ENCODE data around the gene HADHB.
A peak's percentile ranks its signal among the peaks of the same experiment; 100 is the strongest.
"Not testable (repeated sequence)": the region's sequence is repeated elsewhere in the genome, so short reads cannot be mapped to it uniquely, and the experiment has no call there.

Gene HADHB

DNA sequence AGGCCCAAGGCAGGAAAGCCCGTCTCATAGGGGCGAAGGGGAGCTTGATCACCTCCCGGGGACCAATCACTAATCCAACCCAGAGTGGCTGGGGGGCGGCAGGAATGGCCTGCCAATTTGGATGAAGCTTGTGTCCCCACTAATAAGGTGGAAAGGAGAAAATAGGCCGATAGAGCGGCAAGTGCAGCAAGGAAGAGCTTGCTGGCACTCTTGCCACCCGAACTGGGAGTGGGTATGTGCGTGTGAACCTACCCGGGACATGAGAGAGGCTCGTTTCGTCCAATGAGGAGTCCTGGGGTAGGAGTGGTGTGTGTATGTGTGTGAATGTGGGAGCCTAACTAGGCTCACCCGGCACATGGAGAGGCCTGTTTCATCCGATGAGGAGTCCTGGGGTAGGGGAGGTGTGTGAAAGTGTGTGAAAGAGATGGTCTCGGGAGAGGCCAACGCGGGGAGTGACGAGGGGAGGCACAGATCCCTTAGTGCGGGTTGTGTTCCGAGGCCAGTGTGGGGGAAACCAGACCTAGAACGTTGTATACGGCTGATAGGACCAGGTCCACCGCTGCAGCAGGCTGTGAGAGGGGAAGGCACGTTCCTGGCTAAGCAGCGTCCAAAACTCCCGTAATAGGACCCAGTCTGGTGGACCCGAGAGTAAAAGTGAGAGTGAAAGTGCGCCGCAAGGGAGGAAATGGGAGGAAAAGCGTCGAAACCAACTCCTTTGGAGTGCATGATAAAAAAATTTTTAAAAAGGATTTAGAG is 54.1 kb downstream of the HADHB start:
- DNase-seq, result peak; percentile 58

DNA sequence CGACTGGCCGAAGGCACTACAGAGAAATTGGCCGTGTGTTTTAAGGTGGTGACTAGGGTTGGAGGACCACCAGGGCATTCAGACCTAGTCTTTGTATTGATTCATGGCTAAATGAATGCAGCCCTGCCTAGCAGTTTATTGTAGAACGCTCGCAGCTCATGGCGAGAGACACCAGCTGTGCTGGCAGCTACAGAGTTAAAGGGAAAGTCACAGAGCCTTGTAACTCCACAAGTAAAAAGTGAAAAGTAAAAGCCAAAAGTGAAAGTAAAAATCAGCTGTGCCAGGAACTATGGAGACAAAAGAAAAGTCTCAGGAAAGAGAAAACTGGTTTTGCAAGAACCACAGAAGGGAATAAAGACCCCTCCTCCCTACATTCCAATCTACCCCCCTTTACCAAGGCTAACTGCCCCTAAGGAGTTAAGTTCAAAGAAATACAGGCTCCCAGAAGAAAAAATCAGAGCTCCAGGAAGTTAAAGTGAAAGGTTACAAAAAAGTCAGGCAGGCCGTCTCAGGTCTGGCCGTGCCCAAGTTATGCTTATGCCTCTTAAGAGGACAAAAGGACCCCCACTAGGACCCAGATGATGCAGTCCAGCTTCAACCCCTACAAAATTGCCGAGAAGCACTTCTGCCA is 54.8 kb downstream of the HADHB start:
- DNase-seq, result peak; percentile 29

DNA sequence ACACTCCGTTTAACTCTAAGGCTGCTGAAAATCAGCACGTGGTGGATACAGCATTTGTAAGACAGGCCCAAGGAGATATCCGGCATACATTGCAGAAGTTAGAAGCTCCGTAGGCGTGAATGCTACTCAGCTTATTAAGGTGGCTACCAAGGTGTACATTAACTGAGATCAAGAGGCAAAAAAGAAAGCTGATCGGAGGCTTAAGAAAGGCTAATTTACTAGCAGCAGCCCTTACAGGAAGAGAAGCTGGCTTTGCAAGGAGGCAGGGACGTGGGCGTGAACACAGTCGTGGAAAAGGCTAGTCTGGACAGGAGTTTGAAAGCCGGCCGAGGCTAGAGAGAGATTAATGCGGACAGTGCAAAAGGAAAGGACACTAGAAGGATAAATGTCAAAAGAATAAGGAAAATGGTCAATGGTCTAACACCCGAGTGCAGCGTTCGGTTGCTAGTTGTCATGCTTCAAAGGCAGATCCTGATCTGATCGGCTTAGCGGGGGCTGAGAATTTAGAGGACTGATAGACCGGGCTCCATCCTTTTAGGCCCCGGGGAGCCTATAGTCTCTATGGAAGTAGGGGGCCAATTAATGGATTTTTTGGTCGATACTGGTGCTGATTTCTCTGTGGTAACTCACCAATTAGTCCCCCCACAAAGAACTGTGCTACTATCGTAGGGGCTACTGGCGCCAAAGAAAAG is 55.6 kb downstream of the HADHB start:
- DNase-seq, result peak; percentile 31

DNA sequence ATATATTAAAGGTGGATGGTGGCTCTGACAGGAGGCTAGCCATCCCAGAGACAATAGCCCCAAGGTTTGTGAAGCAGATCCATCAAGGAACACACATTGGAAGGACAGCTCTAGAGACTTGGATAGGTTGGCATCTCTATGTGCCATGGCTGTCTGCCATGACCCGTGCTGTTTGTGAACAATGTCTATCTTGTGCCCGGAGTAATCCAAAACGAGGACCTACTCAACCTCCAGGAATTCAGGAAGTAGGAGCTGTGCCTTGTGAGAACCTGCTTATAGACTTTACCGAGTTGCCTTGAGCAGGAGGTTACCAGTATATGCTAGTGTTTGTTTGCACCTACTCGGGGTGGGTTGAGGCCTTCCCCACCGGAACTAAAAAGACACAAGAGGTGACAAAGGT is 58.1 kb downstream of the HADHB start:
- no peak for DNase-seq

DNA sequence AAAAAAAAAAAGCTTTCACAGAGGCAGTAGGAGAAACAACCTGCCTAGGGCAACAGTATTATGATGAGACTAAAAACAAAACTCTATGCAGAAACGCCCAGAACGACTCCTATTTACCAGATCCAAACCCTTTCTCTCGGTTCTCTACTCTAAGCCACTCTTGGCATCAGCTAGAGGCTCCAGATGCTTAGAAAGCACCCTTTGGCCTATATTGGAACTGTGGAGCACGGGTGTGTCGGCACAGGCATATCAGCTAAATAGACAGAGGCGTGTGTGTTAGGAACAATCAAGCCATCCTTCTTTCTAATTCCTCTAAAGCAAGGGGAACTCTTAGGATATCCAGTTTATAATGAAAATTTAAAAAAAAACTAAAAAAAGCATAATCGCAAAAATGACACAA is 60.4 kb downstream of the HADHB start:
- DNase-seq, result not testable (repeated sequence)

DNA sequence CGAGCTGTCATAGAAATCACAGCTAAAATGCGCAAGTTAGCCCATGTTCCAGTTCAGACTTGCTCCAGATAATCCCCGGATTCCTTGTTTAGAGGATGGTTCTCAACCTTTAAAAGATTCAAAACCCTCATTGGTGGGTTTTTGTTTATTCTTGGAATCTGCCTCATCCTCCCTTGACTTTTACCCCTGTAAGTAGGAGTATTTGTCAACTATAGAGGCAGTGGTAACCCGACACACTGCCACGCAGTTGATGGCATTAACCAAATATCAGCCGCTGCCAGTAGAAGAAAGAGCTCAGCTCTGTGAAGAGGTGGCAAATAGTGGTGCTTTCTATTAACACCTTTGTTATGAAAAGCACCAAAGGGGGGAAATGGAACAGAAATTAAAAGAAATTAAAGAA is 60.8 kb downstream of the HADHB start:
- DNase-seq, result no peak

DNA sequence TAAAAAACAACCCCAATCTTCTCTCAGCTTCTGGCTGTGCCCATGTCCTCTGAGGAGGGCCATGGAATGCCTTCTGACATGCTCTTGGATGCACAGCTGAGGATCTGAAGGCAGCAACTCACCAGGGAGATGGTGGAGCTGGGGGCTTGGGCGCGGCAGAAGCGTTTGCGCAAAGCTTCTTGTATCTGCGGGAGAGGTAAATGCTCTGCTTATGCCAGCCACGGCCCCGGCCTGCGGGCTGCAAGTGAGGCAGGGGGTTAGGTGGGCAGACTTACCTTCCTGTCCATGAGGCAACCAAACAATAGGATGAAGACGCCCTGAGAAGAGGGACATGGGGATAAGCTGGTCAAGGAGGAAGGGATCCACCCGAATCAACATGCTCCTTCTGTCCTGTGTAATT is 65.2 kb downstream of the HADHB start:
- no peak for DNase-seq

- no peak for DNase-seq
Measured at GRCh38 chr2:26312471-26312870, 67.7 kb downstream of the HADHB start.

DNA sequence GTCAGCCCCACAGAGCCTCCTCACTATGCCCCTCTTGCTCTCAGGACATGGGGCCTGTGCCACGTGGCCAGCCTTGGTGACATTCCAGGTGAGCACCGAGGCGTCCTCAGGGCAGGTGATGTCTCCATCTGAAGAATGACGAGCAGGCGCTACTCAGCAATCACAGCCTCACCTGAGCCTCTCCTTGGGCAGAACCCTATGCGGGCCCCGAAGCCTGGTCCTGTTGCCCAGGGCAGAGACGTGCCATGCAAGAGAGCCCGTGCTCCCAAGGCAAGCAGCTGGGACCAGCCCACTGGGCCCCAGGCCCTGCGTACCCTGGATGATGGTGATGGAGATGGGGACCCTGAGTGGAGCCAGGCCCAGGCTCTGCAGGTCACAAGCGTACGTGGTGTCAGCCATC is 68.7 kb downstream of the HADHB start:
- DNase-seq, result no peak

DNA sequence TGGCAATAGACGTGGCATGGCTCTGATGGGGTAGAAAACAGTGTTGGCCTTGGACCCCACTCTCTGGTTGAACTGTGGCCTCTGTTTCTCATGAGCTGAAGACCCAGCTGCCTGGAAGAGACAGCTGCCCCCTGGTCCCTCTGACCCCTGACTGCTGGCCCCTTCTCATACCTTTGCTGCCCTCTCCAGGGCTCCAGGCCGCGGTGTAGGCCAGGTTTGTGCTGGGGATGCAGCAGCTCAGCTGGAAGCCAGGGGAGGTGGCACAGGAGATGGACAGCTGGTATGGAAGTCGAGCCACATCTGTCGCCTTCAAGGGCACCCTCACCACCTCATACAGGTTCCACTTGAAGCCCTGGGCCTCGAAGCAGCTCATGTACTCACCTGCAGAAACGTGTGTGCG is 69.5 kb downstream of the HADHB start:
- no peak for DNase-seq

DNA sequence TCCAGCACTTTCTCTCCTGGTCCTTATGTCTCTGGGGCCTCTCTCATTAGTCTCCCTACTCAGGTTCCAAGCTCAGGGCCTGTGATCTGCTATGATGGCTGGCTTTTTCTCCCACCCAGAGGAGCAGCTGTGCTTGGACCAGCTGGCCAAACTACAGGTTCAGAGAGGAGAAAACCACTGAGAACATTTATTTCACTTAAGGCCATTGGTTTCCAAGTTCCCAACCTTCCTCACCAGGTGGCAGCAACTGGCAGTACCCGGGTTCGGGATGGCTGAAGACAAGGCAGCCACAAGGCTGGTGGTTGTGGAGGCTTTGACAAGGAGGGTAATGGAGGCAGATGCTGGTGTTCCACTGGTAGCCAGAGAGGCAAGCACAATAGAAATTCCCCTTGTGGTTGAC is 71.3 kb downstream of the HADHB start:
- DNase-seq, result no peak

GRCh38 chr2:26316845-26317244 is 72.1 kb downstream of the HADHB start:
- no peak for DNase-seq

DNA sequence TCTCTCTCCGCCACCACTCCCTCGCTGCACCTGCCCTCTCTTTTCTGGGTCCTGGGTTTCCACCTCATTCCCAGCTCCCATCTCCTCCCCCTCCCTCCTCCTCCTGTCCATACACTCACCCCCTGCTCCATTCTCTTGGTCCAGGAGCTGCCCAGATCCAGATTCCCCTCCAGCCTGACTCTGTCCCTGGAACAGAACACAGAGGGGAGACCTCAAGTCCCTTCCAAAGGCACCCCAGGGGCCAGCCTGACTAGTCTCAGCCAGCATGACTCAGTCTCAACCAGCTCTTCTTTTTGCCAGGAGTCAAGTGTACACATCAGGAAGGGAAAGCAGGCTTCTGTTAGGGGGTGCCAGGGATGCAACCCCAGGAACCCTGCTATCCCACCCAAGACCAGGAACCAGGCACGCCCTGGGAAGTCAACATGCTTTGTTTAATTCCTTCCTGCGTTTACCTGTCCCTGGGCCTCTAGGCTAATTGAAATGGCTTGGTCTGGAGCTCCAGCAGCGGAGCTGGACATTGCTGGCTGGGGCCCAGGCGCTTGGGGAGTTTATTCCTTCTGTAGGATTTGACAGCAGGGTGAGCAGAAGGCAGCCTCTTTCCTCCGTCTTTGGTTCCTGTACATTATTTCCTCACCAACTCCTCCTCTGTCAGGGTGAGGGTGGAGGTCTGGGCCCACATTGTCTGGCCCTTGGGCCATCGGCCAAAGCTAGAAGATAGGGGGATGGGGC is 72.8 kb downstream of the HADHB start:
- DNase-seq, result no peak

- no peak for DNase-seq
Measured at GRCh38 chr2:26318950-26319349, 74.2 kb downstream of the HADHB start.

DNA sequence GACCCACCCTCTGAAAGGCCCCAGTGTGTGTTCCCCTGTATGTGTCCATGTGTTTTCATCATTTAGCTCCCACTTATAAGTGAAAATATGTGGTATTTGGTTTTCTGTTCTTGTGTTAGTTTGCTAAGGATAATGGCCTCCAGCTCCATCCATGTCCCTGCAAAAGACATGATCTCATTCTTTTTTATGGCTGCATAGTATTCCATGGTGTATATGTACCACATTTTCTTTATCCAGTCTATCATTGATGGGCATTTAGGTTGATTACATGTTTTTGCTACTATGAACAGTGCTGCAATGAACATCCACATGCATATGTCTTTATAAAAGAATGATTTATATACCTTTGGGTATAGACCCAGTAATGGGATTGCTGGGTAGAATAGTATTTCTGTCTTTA is 79.7 kb downstream of the HADHB start:
- not testable (repeated sequence) for DNase-seq

DNA sequence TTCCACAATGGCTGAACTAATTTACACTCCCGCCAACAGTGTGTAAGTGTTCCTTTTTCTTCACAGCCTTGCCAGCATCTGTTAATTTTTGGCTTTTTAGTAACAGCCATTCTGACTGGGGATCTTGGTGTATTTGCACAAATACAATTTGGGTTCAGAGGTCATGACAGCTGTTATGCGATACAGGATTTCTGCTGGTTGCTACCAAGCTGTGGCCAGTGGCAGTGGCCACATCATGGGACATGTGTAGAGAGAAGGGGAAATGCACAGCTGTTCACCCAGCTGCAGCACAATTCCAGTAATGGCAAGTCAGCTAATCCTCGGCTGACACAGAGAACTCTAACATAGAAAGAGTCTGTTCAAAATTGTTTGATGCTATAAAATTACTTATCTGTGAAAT is 80.2 kb downstream of the HADHB start:
- DNase-seq, result no peak

DNA sequence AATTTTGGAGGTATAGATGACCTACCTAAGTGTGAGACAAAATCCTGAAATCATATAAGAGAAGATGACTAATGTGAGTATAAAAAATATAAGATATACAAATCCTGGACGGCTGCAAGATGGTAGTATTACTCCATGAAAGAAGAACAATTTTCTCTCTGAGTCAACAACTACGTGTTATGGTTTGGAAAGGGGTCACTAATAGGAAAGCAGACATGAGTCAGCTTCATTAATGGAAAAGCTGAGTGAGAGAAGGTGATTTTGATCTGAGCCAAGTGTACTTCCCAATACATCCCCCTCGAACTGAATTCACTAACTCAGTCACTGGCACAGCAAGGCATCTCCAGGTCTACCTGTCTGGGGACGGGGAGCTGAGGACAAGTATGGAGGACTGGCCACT is 81.1 kb downstream of the HADHB start:
- DNase-seq, result no peak

GRCh38 chr2:26326514-26326913 is 81.8 kb downstream of the HADHB start:
- DNase-seq, result no peak

GRCh38 chr2:26327291-26328272 is 82.8 kb downstream of the HADHB start:
- DNase-seq, result no peak

- not testable (repeated sequence) for DNase-seq
Measured at GRCh38 chr2:26329083-26329482, 84.3 kb downstream of the HADHB start.

- DNase-seq, result peak; percentile 91
Measured at GRCh38 chr2:26330114-26330549, 85.4 kb downstream of the HADHB start.

- no peak for DNase-seq
Measured at GRCh38 chr2:26330604-26331003, 85.9 kb downstream of the HADHB start.

Measured in activated CD4-positive, alpha-beta T cell treated with anti-CD3 and anti-CD28 coated beads for 48 hours (primary cell).